GM13977 (cell line): ENCODE data around the gene SLC24A3.

Source experiments
- DNase-seq: peaks from one replicate; pipeline ENCODE4 v3.0.0; 2012; ENCODE audit warnings: low spot score
- CTCF ChIP-seq: IDR thresholded peaks from 2 replicates; pipeline ENCODE4 v1.5.1; 2012; ENCODE audit warnings: mild to moderate bottlenecking, control low read depth; ENCODE audit not compliant: insufficient read depth; ENCODE audit errors: extremely low read depth, missing control alignments
- in situ Hi-C: fragments of 300-500 bp; cut with MboI; formaldehyde crosslinking; loops from one replicate; pipeline ENCODE4 v1.12.0; 2022; ENCODE audit warnings: low sequenced_read_pairs, low pct_unique_long_range_greater_than_20kb, mixed read lengths, inconsistent platforms; ENCODE audit not compliant: unreplicated experiment

Gene SLC24A3

GRCh38 chr20:19338960-19339359 is 126.5 kb downstream of the SLC24A3 start:
- no peak for TF ChIP-seq CTCF
- no peak for DNase-seq
- in situ Hi-C loops: no loop called here

- no peak for TF ChIP-seq CTCF
- DNase-seq: no peak
- in situ Hi-C loops: no loop called here
These were observed 129.1 kb downstream of the SLC24A3 start for GRCh38 chr20:19341348-19342053.

GRCh38 chr20:19344341-19344740 is 131.9 kb downstream of the SLC24A3 start:
- DNase-seq: no peak
- no peak for TF ChIP-seq CTCF

GRCh38 chr20:19347943-19348456 is 135.6 kb downstream of the SLC24A3 start:
- in situ Hi-C loops: no loop called here
- no peak for TF ChIP-seq CTCF
- DNase-seq: peak; percentile 23

More at GRCh38 chr20:19344341-19344740, 131.9 kb downstream of the SLC24A3 start:
- in situ Hi-C loops: no loop called here

- in situ Hi-C loops: no loop called here
- DNase-seq: no peak
- TF ChIP-seq CTCF: no peak
These were observed 136.1 kb downstream of the SLC24A3 start for GRCh38 chr20:19348582-19348981.

GRCh38 chr20:19349879-19350278 is 137.4 kb downstream of the SLC24A3 start:
- in situ Hi-C loops: no loop called here
- DNase-seq: no peak
- no peak for TF ChIP-seq CTCF
